Lung (tissue), 12 donors: ENCODE measurements around the gene SMARCD3. TPM values are rescaled to one million over a fixed set of nuclear protein-coding genes. Genes with fewer than 3 reads are reported as not detected.

ENCODE experiments used
- ATAC-seq: fragments of 200-7000 bp; cut with Tn5 transposase; one replicate; pipeline ENCODE4 v1.9.1; 2020; ENCODE audit warnings: moderate number of reproducible peaks; ENCODE audit not compliant: insufficient read depth, low FRiP score
- DNase-seq, 3 donors: peaks; one replicate each; pipeline ENCODE4 v3.0.0-alpha.2; 2013 to 2017
- H3K27ac ChIP-seq, 2 donors: one replicate each; pipeline ENCODE4 v1.5.1; 2013; ENCODE audit warnings: mild to moderate bottlenecking in 2 of 2, moderate library complexity in 2 of 2, control low read depth in 1 of 2, inconsistent platforms in 1 of 2, low read depth in 1 of 2, low read length in 1 of 2
- H3K27me3 ChIP-seq, 3 donors: one replicate each; pipeline ENCODE4 v1.5.1; 2013; ENCODE audit warnings: low read length in 2 of 3; ENCODE audit not compliant: control insufficient read depth in 3 of 3, insufficient read depth in 3 of 3
- H3K36me3 ChIP-seq, 4 donors: one replicate each; pipeline ENCODE4 v1.5.1; 2013; ENCODE audit warnings: low read length in 4 of 4, mild to moderate bottlenecking in 1 of 4, moderate library complexity in 1 of 4; ENCODE audit not compliant: control insufficient read depth in 4 of 4, insufficient read depth in 4 of 4
- H3K4me1 ChIP-seq, 5 donors: one replicate each; pipeline ENCODE4 v1.5.1; 2013; ENCODE audit warnings: low read length in 5 of 5, mild to moderate bottlenecking in 2 of 5, moderate library complexity in 1 of 5; ENCODE audit not compliant: control insufficient read depth in 5 of 5, insufficient read depth in 5 of 5
- H3K4me3 ChIP-seq: one replicate; pipeline ENCODE4 v1.5.1; 2013; ENCODE audit warnings: mild to moderate bottlenecking, control low read depth, moderate library complexity
- H3K9ac ChIP-seq, 2 donors: one replicate each; pipeline ENCODE4 v1.5.1; 2013; ENCODE audit warnings: low read length in 2 of 2, control low read depth in 1 of 2; ENCODE audit not compliant: insufficient read depth in 1 of 2
- H3K9me3 ChIP-seq, 4 donors: one replicate each; pipeline ENCODE4 v1.5.1; 2013; ENCODE audit warnings: low read length in 3 of 4, mild to moderate bottlenecking in 1 of 4, moderate library complexity in 1 of 4; ENCODE audit not compliant: control insufficient read depth in 4 of 4, insufficient read depth in 3 of 4
- CTCF ChIP-seq: IDR thresholded peaks from 2 replicates; pipeline ENCODE4 v1.5.1; 2012; ENCODE audit warnings: mild to moderate bottlenecking; ENCODE audit errors: control extremely low read depth, extremely low read depth
- WGBS, 2 donors: extraction: QIAGEN DNeasy Blood & Tissue Kit; methylation state at CpG; one replicate each; pipeline ENCODE4 v1.1.7; 2013; 5-methylcytosine and 5-hydroxymethylcytosine counted together
- polyA plus RNA-seq, 2 donors: library from polyadenylated mRNA; stranded (reverse); fragments of 200-250 nt; gene quantifications; one replicate each; pipeline ENCODE4 v1.2.1, GENCODE V29; 2013
- total RNA-seq, 2 donors: library from RNA; depleted of rRNA in 1 of 2; stranded (reverse); fragments of >200 nt in 1 of 2; gene quantifications; one replicate each; pipeline ENCODE4 v1.2.1, GENCODE V29; 2014 to 2021
- donor health status: control.
- donor health status: control.
- donor health status: Bipolar disorder and iron deficiency.
- donor health status: healthy.
- donor health status: DM: yes; HTN: yes; CAD: no.

Gene SMARCD3
- total and polyA plus RNA-seq, 4 donors, result 37.5 to 70.9 (median 51.4) TPM

- ATAC-seq (no peak), DNase-seq (no peak)
- Histone ChIP-seq H3K27me3 (peaks cover 0 to 4% (median 0%) of the 10 kb centered on the region in 3 donors), H3K4me1 (peaks cover 0 to 24% (median 7%) of the 10 kb centered on the region in 5 donors), H3K36me3 (no peaks in the 10 kb centered on the region), H3K9ac (no peak overlapping the region), H3K27ac (no peak overlapping the region), H3K4me3 (no peak overlapping the region), H3K9me3 (no peaks in the 10 kb centered on the region)
- no peak for TF ChIP-seq CTCF
- 56 to 85% methylated on average over 16 of the region's 16 CpGs for WGBS, 2 donors
Measured at GRCh38 chr7:151256410-151257045, 8.0 kb upstream of the SMARCD3 start.

- 70 to 81% methylated on average over 7 of the region's 7 CpGs for WGBS, 2 donors
- Histone ChIP-seq H3K9ac (no peak overlapping the region), H3K27ac (no peak overlapping the region), H3K9me3 (no peaks in the 10 kb centered on the region), H3K27me3 (peaks cover 0 to 4% (median 0%) of the 10 kb centered on the region in 3 donors), H3K36me3 (no peaks in the 10 kb centered on the region), H3K4me3 (no peak overlapping the region), H3K4me1 (peaks cover 0 to 26% (median 12%) of the 10 kb centered on the region in 5 donors)
- no peak for TF ChIP-seq CTCF
- ATAC-seq (no peak), DNase-seq (no peak)
Measured at GRCh38 chr7:151255390-151255789, 6.9 kb upstream of the SMARCD3 start.

- no peaks in the 10 kb centered on the region for H3K36me3 ChIP-seq
- H3K4me1 ChIP-seq, result peaks cover 0 to 32% (median 16%) of the 10 kb centered on the region in 5 donors
- no peak for TF ChIP-seq CTCF
- no peak overlapping the region for H3K4me3 ChIP-seq
- H3K9ac ChIP-seq, result no peak overlapping the region
- no peak overlapping the region for H3K27ac ChIP-seq
- H3K27me3 ChIP-seq, result peaks cover 0 to 2% (median 0%) of the 10 kb centered on the region in 3 donors
- no peak for ATAC-seq
- WGBS, 2 donors, result 84 to 90% methylated on average over 11 of the region's 11 CpGs
- no peak for DNase-seq
- H3K9me3 ChIP-seq, result no peaks in the 10 kb centered on the region
Measured at GRCh38 chr7:151254851-151255250, 6.4 kb upstream of the SMARCD3 start.

- no peaks in the 10 kb centered on the region for H3K36me3 ChIP-seq
- H3K4me1 ChIP-seq, result peaks cover 0 to 37% (median 16%) of the 10 kb centered on the region in 5 donors
- H3K27me3 ChIP-seq, result no peaks in the 10 kb centered on the region
- no peak for TF ChIP-seq CTCF
- DNase-seq (no peak), ATAC-seq (no peak)
- H3K4me3 ChIP-seq, result peak overlapping the region; percentile 11
- no peaks in the 10 kb centered on the region for H3K9me3 ChIP-seq
- H3K9ac ChIP-seq, result no peak overlapping the region
- WGBS, 2 donors, result 74 to 77% methylated on average over 7 of the region's 7 CpGs
- H3K27ac ChIP-seq, result no peak overlapping the region
Measured at GRCh38 chr7:151254316-151254715, 5.8 kb upstream of the SMARCD3 start.
